ENCODE measurements around the gene SIRT4.

DNA sequence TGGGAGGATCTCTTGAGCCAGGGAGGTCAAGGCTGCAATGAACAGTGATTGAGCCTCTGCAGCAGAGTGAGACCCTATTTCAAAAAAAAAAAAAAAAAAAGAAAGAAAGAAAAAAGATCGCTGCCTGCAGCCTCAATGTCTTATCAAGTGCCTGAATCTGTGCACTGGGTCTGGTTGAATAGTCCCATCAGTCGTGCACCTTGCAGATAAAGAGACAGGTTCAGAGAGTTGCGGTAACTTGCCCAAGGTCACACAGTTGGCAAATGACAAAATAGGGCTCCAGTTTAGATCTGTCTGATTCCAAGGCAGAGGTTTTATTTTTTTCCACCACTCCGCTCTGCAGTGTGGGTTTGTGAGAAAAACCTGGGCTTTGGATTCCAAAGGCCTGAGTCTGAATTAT is 26.1 kb downstream of the SIRT4 start:
- TF ChIP-seq, protein P1, sequence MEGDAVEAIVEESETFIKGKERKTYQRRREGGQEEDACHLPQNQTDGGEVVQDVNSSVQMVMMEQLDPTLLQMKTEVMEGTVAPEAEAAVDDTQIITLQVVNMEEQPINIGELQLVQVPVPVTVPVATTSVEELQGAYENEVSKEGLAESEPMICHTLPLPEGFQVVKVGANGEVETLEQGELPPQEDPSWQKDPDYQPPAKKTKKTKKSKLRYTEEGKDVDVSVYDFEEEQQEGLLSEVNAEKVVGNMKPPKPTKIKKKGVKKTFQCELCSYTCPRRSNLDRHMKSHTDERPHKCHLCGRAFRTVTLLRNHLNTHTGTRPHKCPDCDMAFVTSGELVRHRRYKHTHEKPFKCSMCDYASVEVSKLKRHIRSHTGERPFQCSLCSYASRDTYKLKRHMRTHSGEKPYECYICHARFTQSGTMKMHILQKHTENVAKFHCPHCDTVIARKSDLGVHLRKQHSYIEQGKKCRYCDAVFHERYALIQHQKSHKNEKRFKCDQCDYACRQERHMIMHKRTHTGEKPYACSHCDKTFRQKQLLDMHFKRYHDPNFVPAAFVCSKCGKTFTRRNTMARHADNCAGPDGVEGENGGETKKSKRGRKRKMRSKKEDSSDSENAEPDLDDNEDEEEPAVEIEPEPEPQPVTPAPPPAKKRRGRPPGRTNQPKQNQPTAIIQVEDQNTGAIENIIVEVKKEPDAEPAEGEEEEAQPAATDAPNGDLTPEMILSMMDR (IDR thresholded peaks at IDR 0.05): no peak
- TF ChIP-seq EZH2 (IDR thresholded peaks at IDR 0.05): no peak
- TF ChIP-seq EZH2phosphoT487 (IDR thresholded peaks at IDR 0.05): no peak
